ENCODE results near the gene TSPAN1. TPM values are rescaled to one million over a fixed set of nuclear protein-coding genes. Genes with fewer than 3 reads are reported as not detected.

TSPAN1 gene
- polyA plus RNA-seq, 10 donors: 0.12 to 0.87 (median 0.52) TPM; not detected in 1

DNA sequence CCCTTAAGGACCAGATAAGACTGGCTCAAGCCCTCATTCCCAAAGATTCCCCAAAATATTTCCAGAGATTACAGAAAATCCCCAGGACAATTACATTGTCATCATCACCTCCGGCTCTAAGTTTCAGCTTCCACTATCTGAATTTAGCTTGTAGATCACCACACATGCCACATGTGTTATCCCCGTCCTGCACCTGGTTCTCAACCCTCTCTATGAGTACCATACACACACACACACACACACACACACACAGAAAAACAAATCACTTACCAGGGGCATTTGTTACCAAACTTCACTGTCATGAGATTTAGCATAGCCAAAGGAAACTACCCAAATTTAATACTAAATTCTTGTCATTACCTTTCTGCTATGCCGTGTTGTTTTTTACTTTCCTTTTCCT lies 15.4 kb upstream of the TSPAN1 start:
- no peak for DNase-seq

DNA sequence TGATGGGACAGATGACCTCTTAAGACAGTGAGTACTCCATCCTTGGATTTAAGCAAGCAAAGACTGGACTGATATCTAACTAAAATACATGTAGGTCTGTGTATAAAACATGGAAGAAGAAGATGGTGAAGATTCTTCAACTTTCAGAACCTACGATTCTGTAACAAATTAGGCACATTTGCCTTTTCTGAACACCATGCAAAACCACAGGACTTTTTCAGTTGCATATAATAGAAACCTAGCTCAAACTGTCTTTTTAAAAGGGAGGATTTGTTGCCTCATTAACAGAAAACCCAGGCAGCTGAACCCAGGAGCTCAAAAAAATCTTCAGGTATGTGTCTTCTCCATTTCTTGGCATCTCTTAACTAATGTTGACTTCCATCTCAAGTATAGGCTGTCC lies 14.7 kb upstream of the TSPAN1 start:
- DNase-seq: no peak

DNA sequence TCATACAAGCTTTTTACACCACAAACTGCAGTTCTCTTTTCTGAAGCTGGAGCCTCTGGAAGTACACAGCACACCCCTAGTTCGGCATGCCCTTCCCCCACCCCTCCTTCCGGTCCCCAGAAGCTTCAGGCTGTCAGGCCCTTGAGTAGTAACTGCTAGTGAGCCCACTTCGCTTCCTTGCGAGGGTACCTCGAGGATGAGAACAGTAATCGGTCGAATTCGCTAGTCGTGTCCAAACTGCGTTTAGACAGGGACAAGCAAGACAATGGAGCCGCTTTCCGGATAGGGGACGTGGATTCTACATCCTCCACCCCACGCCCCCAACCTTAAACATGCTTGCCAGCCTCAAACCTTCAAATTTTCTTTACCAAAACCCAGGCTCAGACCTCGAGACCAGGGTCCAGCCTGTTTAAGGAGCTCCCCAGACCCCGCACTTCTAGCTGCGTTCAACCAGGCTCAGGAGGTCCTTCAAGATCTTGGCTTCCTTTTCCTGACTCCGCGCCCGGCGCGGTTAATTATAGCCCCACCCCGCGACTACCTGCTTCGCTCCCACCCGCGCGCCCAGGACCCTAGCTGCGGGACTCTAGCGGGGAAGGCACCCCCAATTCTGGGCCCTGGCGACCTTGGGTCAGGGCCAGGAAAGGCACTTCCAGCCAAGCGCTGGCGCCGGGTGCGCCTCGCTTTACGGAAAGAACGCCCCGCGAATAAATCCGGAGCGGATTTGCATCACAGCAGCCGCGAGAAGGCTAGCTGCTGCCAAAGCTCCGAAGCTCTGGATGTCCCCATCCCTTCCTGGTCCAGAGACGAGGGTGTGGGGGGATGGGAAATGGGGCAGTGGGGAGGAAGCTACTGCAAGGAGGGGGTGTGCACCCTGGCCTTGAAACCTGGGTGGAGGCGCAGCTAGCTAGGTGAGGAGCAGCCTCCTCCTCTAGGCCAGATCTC lies 8.1 kb upstream of the TSPAN1 start:
- DNase-seq: peak in 2 of 3 donors; percentile 29 to 71

DNA sequence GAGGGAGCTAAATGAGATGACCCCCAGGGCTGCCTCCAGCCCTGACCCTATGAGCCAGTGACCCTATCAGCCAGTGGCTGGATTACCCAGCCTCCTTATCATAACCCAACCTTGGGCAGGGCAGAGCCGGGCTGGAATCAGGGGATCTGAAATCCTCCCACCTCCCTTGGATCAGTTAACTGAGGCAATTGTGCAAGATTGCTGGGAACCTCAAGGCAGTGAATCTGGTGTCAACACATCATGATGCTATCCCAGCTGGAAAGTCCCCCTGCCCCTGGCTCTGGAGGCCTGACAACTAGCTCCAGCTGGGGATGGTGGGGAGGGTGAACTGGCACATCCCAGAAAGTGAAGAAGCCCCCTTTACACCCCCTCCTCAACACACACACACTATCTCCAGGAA lies 6.4 kb upstream of the TSPAN1 start:
- DNase-seq: no peak

DNA sequence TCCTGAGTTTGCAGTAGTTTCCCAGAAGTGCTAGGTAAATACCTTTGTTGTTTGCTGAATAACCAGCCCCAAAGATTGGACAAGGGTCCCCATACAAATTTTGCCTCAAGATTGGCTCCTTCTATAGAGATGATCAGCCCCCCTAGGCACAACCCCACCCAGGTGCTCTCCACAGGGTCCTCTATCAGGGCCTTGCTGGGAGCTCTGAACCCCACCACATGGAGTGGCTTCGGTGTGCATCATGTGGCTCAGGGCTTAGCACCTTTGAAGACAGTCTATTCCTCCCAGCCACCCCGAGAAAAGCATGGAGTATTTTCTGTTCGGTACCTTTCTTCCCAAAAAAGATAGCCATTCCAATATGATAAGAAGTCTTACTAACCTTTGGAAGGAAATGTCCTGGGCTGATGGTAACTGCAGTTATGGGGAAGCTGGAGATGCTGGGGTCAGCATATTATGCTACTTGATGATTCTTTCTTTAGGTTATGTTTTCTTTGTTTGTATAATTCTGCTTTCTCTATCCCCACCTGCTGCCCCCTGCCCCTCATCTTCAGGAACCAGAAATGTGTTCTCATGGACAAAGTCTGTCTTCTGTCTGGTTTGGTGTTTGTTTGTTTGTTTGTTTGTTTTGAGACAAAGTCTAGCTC lies 5.0 kb upstream of the TSPAN1 start:
- DNase-seq: no peak

DNA sequence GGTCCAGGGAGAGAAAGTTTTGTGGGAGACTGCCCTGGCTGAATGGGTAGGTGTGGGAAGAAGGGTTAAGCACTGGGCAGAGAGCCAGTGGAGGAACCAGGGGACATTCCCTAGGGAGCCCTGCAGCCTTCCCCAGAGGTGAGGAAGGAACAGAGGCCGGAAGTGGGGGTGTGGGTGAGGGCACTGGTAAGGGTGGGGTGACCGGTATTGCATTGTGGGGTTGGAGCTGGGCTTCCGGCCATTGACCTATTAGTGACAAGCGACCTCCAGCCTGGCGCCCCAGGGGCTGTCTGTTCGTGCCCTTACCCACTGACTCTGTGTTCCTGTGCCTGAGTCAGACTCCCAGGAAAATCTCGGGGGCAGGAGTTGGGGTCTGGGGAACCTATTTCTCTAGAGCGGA lies 3.5 kb upstream of the TSPAN1 start:
- no peak for DNase-seq

DNA sequence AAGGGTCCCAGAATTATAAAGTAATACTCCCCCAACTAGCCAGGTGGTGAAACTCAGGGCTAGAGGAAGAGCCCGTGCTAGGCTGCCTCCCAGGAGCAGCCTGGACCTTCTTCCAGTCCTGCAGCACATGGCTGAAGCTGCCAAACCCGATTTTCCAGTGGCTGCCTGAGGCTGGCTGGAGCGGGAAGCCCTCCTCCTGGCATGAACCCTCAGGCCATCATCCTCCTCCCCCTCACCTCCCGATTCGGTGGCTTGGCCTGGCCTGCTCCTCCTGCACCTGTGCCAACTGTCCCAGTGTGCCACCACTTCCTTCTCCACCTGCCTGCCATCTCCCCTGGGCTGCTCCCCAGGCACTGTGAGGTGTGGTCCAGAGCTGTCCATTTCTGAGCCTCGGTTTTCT lies 3.0 kb upstream of the TSPAN1 start:
- no peak for DNase-seq

DNA sequence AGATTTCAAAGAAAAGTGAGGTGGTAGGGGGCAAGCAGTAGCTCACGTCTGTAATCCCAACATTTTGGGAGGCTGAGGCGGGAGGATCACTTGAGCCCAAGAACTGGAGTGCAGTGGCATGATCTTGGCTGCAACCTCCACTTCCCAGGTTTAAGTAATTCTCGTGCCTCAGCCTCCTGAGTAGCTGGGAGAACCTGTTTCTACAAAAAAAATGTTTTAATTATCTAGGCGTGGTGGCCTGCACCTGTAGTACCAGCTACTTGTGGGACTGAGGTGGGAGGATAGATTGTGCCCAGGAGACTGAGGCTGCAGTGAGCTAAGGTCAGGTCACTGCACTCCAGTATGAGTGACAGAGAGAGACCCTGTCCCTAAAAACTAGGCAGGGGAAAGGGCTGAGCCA lies 2.6 kb upstream of the TSPAN1 start:
- no peak for DNase-seq

DNA sequence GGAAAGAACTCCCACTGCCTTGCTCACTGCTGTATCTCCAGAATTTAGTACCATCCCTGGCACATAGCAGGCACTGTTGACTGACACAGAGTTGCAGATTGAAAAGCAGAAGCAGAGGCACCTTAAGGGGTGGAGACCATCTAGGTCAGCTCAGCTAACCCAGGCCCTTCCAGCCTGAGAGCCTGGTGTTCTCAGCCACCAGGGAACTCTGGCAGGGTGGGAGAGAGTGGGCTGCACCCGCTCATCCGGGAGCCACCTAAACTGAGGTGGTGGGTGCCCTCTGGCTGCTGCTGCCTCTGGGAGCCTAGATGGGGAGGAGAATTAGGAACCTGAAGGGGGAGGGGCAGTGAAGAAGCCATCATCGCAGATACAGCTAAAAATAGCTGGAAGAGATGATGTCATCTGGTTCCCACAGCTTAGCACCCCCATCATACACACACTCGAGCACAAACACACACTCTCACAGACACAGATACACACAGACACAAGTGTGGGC lies 1.5 kb upstream of the TSPAN1 start:
- peak in 2 of 3 donors; percentile 15 to 55 for DNase-seq

DNA sequence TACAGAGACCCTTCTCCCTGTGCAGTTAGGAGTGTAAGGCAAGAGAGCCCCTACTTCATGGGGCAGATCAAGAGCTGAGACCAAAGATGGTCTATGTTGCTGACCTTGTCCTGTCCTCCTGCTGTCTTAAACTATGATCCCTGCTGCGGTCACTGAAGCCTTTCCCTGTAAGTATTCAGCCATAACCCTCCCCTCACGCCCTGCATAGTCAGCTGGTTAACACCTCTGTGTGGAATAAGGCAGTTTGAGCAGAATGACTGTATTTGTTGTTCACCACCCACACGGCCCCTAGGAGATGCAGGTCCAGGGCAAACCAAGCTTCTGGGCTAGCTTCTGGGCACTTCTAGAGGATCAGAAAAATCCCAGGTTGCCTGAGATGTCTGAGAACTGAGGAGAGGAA lies 356 bp downstream of the TSPAN1 start:
- DNase-seq: no peak

DNA sequence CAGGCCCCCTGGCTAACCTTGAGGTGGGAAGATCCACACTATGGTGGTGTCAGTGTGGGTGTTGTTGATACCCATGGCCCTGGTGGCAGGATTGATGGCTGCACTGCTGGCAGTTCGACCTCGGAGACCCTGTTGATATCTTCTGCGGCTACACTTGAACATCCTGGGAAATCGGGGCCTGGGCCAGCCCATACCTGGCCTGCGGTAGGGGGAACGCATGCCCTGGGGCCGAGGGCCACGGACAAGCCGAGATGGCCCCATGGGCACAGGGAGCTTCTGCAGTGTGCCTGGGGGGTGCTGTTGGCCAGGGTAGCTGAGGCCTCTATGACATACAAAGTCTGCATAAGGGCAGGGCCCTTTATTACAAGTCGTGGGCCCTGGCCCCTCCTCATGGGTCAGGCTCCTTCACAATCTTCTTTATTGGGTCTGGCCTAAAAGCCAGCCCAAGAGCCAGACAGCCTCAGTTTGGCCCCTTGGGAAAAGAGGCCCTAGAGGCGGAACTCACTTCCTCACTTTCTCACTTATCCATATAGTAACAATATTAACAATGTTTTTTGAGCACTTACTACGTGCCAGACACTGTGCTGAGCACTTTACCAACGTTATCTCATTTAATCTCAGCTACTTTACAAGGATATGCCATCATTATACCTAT lies 1.5 kb downstream of the TSPAN1 start, which contains the start of gene P3R3URF:
P3R3URF (minus strand) TSS at position 278 of the 655 bp plus-strand sequence; CDS start at position 261, 17 bp downstream.
- DNase-seq: no peak

DNA sequence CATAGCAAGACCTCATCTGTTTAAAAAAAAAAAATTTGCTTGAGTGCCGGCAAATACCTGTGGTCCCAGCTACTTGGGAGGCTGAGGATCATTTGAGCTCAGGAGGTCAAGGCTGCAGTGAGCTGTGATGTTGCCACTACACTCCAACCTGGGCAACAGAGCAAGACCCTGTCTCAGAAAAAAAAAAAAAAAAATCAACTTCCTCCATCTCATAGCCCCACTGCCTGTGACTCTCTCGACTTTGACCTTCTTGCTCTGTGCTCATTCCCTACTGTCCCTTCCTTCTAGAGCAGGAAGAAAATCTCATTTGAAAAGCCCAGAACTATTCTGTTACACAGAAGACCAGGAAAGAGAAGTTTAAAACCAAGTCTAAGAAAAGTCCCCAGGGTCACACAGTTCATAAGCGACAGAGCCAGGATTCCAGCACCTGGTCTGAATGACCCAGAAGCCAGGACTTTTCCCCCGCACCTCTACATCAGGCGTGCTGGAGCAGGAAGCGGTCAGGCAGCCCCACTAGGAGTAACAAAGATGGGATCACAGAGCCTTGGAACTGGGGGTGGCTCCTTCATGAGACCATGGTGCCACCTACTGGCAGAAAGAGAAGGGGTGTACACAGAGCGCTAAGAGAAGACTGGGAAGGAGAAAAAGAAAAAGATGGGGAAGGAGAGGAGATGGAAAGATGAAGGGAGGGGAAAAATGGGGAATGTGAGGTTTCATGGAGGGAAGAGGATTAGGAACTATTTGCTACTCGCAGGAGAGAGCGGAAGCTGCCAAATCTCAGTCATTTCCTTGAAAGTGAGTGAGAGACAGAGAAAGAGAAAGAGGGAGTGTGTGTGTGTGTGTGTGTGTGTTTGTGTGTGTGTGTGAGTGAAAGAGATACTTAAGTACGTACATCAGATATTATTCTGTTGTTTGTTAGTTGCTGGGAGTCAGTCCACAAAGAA lies 4.5 kb downstream of the TSPAN1 start:
- DNase-seq: peak; percentile 84 to 93 (median 89)

DNA sequence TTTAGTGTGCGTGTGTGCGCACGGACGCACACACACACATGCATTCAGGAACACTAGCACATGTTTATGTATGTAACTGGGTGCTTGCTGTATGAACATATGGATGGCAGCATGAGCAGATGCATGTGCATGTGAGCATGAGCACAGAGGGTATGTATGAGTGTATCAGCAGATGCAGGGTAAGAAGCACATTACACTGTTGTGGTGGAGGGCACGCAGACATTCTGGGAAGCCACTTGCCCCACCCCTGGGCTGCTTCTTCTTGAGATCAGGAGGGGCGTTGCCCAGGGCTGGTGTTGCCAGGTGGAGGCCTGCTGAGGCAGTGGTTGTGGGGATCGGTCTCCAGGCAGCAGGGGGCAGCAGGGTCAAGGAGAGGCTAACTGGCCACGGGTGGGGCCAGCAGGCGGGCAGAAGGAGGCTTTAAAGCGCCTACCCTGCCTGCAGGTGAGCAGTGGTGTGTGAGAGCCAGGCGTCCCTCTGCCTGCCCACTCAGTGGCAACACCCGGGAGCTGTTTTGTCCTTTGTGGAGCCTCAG lies 5.3 kb downstream of the TSPAN1 start:
- DNase-seq: no peak

DNA sequence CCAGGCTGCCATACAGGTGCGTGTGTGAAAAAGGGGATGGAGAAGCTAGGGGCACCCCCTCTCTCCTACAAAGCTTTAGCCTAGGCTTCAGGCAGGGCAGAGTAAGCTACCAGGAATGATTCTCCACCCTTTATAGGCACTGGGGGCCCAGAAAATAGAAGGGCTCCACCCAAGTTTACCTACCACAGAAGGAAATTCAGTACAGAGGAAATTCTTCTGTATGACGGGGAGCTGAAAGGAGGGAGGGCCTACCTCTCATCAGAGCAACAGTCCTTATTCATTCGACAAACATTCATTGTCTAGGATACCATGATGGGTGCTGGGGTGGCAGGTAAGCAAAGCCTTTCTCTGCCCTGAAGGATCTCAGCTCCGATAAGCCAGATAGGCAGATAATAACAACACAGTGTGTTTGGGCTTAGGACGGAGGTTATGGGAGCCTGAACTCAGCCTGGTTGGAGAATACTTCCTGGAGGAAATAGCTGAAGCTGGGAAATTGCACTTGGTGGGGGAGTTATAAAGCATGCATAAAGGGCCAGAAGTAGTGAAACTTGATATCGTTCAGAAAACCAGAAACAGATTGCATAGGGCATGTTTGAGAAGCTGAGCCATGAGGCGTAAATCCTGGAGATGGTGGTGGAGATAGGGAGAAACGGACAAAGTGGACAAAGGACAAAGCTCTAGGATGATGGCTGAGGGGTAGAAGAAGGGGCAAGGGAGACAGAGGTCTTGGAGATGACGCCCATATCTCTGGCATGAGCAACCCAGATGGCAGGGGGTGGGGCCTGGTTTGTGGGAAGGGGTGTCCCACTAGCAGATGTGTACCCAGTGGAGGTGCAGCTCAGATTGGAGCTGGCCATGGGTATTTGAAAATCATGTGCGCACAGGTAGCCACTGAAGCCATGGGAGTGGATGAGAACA lies 6.7 kb downstream of the TSPAN1 start:
- no peak for DNase-seq

DNA sequence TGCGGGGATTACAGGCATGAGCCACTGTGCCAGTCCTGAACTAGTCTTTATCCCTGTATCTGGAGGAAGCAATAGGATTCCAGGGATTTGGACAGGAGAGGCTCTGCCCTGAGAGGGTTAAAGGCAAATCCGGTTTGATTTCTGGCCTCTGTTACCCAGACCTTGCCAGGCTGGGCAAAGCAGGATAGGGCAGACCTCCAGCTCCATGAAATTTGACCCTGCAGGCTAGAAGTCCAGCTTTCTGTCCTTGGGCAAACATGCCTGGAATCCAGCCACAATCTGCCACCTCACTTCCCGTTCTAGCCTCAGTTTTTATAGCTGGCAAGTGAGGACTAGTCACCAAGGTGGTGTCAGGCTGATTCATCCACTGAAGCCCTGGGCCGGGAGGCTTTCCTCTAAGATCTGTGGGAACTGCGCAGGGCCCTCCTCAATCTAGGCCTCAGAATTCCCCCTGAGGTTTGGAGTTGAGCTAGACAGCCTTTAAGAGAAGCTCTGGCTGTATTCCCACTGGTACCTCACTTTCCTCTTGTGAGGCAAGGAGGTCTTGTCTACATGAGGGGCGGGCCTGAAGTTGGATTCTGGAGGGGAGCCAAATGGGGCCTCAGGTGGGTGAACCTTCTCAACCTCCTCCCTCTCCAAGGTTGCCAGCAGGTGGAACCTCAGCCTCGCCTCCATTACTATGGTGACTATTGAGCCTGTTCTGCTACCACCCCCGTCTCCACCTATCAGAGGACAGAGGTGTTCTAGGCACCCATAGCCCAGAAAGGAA lies 8.4 kb downstream of the TSPAN1 start:
- peak; percentile 43 to 63 (median 61) for DNase-seq

DNA sequence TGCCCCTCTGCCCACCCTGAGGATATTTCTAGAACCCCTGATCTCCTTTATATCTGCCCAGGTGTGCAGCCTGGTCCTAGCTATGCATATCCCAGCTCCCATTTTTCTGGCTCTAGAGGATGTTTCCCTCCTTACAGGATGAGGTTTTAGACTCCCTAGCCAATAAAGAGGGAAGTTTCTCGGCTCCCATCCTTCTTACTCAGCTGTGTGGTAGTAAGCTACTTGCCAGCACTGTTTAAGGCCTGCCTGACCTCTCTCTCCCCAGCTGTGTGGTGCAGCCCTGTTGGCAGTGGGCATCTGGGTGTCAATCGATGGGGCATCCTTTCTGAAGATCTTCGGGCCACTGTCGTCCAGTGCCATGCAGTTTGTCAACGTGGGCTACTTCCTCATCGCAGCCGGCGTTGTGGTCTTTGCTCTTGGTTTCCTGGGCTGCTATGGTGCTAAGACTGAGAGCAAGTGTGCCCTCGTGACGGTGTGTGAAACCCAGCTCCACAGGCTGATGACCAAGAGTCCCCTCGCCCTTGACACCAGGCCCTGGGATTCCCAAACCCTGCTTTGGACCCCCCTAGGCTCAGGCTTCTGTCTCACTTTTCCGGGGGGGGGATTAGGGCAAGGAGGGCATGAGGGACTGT lies 9.2 kb downstream of the TSPAN1 start:
- no peak for DNase-seq

DNA sequence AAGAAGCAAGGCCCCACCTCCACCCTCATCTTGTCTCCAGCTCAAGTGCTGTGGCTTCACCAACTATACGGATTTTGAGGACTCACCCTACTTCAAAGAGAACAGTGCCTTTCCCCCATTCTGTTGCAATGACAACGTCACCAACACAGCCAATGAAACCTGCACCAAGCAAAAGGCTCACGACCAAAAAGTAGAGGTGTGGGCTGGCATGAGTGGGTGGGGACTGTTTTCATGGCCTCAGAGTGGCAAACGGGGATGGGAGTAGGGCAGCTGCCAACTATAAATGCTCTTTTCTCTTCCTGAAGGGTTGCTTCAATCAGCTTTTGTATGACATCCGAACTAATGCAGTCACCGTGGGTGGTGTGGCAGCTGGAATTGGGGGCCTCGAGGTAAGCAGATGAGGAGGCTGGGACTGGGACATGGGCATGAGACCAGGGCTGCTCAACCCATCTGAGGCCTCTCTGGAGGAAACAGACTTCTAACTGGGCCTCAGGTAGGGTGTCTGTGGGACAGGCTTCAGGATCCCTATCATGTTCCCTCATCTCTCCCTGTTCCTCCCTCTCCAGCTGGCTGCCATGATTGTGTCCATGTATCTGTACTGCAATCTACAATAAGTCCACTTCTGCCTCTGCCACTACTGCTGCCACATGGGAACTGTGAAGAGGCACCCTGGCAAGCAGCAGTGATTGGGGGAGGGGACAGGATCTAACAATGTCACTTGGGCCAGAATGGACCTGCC lies 10.2 kb downstream of the TSPAN1 start:
- no peak for DNase-seq

DNA sequence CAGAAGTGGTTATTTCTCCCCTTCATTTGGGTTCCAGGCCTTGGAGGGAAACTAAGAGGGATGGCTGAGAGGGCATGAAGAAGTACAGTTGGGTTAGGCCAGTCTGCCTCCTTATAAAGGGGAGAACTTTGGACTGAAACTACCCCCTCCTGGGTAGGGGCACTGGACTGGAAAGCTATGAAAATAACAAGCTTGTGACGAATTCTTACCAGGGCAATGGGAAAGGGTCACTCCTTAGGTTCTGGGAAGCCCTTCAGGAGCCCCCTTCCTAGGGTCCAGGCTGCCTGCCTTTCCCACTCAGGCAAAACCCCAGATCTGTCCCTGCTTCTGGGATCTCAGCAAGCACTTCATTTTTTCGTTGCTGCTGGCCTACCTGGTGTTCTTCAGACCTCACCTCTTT lies 11.2 kb downstream of the TSPAN1 start:
- DNase-seq: no peak

Measured in muscle of back (tissue), 11 donors.